NCI-H187 treated with DMSO at 0.1 percent for 48 hours (cell line): ENCODE results near the gene ASAH2.
"Not testable (repeated sequence)": the region's sequence is repeated elsewhere in the genome, so short reads cannot be mapped to it uniquely, and the experiment has no call there.

Source experiments
- DNase-seq: peaks from one replicate; lab custom pipeline; 2025; lab: John Stamatoyannopoulos, UW

ASAH2 gene

GRCh38 chr10:50254479-50254878 lies 3.2 kb upstream of the ASAH2 start:
- no peak for DNase-seq

GRCh38 chr10:50250096-50250854 lies 1.0 kb downstream of the ASAH2 start:
- DNase-seq: no peak

GRCh38 chr10:50248598-50248997 lies 2.7 kb downstream of the ASAH2 start:
- no peak for DNase-seq

GRCh38 chr10:50248062-50248461 lies 3.3 kb downstream of the ASAH2 start:
- no peak for DNase-seq

- DNase-seq: no peak
Measured at GRCh38 chr10:50244201-50244600, 7.1 kb downstream of the ASAH2 start.

GRCh38 chr10:50242777-50243176 lies 8.5 kb downstream of the ASAH2 start:
- no peak for DNase-seq

- DNase-seq: not testable (repeated sequence)
Measured at GRCh38 chr10:50241478-50241877, 9.8 kb downstream of the ASAH2 start.

- DNase-seq: no peak
Measured at GRCh38 chr10:50234486-50234885, 16.8 kb downstream of the ASAH2 start.

- DNase-seq: no peak
Measured at GRCh38 chr10:50232261-50232639, 19.1 kb downstream of the ASAH2 start.

GRCh38 chr10:50231515-50232260 lies 19.6 kb downstream of the ASAH2 start:
- DNase-seq: no peak

GRCh38 chr10:50229460-50229859 lies 21.9 kb downstream of the ASAH2 start:
- no peak for DNase-seq

GRCh38 chr10:50228672-50229071 lies 22.6 kb downstream of the ASAH2 start:
- no peak for DNase-seq

- DNase-seq: no peak
Measured at GRCh38 chr10:50226610-50227009, 24.7 kb downstream of the ASAH2 start.

GRCh38 chr10:50224330-50224952 lies 26.9 kb downstream of the ASAH2 start:
- DNase-seq: no peak

GRCh38 chr10:50222199-50222598 lies 29.1 kb downstream of the ASAH2 start:
- no peak for DNase-seq

GRCh38 chr10:50221470-50221869 lies 29.8 kb downstream of the ASAH2 start:
- no peak for DNase-seq

GRCh38 chr10:50219646-50220045 lies 31.7 kb downstream of the ASAH2 start:
- no peak for DNase-seq

- no peak for DNase-seq
Measured at GRCh38 chr10:50219200-50219599, 32.1 kb downstream of the ASAH2 start.

- peak; percentile 71 for DNase-seq
Measured at GRCh38 chr10:50216894-50217293, 34.4 kb downstream of the ASAH2 start.

- DNase-seq: no peak
Measured at GRCh38 chr10:50216418-50216817, 34.9 kb downstream of the ASAH2 start.

- DNase-seq: no peak
Measured at GRCh38 chr10:50211670-50212069, 39.6 kb downstream of the ASAH2 start.

- no peak for DNase-seq
Measured at GRCh38 chr10:50210876-50211275, 40.4 kb downstream of the ASAH2 start.
